Stimulated activated CD4-positive, alpha-beta T cell treated with anti-CD3 and anti-CD28 coated beads, Interleukin-2, amount 100 ng/mL, for 48 hours (primary cell): Measurements from ENCODE around the gene GPR156.

Experiments
- DNase-seq, 2 donors: peaks; one replicate each; pipeline ENCODE4 v3.0.0-alpha.2; 2020

The GPR156 gene

DNA sequence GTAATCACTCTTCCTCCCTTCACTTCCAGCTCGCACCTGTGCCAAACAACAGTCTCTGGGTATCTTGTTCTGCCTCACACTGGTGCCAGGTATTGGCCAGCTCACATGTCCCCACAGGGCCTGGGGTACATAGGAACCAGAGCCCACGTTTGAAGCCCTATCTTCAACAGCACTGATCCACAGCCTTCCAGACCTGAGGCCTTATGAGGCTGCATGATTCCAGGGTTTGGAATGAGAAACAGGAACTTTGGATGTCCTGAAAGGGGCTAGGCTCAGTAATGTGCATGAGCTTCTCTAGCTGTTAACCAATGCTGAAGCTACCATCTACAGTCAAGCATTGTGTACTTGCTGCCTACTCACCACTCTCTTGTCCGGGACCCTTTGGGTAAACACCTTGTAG lies 92.4 kb downstream of the GPR156 start:
- no peak for DNase-seq

DNA sequence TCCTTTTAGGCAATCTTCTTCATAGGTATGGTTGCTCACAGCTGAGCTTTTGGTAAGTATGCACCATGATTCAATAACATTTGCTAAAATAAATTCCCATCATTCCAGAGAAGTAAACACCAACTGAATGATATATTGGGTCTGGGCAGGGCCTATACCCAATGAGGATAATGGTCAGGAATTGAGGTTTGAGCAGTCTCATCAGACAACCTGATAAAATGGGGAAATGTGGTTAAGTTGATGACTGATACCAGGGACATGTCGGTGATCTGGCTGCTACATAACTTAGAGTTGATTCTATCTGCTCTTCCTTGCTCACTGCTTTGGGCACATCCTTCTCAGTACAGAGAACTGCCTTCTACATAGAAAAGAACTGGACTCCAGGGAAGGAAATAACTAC lies 92.9 kb downstream of the GPR156 start:
- no peak for DNase-seq

- DNase-seq, result no peak
Measured at GRCh38 chr3:120182613-120183511, 102.2 kb downstream of the GPR156 start.

- no peak for DNase-seq
Measured at GRCh38 chr3:120181632-120182031, 103.4 kb downstream of the GPR156 start.

- DNase-seq, result no peak
Measured at GRCh38 chr3:120180731-120181412, 104.2 kb downstream of the GPR156 start.

- DNase-seq, result no peak
Measured at GRCh38 chr3:120177707-120178306, 107.2 kb downstream of the GPR156 start.

DNA sequence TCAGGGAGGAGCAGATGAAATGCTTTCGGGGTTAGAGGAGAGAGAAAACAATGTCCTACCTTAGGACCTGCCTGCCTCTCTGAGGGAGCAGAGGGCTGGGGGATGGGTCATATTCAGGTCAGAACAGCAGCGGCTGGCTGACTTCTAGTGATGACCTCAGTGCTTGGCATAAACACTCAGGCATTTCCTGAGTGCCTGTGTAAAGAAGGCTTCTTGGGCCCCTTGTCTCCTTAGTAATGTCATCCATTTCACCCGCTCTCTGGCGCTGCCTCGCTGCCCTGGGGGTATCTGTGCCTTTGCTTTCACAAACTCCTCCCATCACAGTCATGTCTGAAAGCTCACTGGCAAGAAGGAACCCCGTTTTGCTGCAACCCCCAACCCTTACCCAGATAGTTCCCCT lies 107.9 kb downstream of the GPR156 start:
- DNase-seq, result no peak

GRCh38 chr3:120174811-120175539 lies 110.0 kb downstream of the GPR156 start:
- DNase-seq, result no peak

- no peak for DNase-seq
Measured at GRCh38 chr3:120173056-120173675, 111.9 kb downstream of the GPR156 start.

DNA sequence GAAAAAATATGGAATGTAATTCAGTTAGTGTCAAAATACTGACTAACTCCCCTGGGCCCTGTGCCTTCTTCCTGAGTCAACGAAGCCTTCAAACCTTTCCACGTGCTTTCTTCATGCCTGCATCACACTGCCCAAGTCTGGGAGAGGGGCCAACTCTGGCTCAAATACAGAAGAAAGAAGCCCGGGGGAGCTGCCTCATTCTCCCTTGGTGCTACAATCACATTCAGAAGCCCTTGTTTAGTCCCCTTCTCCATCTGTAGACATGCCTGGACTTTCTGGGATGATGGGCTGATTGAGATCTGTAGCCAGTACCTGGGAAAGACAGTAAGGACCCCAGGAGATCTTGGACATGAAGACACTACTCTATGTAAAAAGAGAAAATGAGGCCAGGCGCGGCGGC lies 113.0 kb downstream of the GPR156 start:
- DNase-seq, result no peak

- no peak for DNase-seq
Measured at GRCh38 chr3:120171134-120171873, 113.7 kb downstream of the GPR156 start.

DNA sequence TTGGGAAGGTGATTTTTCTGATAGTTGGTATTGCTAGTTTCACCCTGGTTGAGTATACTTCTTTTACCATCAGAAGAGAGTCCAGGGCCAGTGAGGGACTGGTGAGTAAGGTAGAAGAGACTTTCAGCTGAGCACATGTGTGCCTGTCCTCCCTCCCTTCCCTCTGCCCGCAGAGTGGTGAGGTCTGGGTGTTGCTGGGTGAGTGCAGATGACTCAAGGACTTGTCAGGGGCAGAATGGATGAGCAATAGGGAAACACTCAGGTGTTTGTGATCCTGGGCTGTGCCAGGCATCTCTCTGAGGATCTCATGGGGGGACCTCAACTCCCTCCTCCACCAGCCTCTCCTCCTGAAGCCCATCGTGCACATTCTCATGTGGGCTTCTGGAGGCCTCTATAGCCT lies 114.8 kb downstream of the GPR156 start:
- DNase-seq, result no peak

DNA sequence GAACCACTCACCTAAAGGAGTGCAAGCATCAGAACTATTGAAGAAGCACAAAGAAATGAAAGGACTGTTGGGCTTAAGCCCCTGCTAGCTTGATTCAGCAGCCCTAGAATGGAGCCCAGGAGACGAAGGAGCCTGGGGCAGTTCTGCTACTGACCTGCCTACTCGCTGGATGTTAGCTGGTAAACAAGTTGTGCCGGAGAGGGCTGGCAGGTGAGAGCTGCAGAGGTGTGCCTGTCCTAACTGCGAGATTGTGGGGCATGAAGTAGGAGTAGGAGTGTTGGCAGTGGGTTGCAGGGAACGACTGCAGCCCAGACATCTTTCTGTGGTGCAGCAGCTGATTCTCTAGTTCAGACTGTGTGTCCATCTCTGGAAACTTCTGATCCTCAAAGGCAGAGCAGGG lies 115.6 kb downstream of the GPR156 start:
- DNase-seq, result no peak

DNA sequence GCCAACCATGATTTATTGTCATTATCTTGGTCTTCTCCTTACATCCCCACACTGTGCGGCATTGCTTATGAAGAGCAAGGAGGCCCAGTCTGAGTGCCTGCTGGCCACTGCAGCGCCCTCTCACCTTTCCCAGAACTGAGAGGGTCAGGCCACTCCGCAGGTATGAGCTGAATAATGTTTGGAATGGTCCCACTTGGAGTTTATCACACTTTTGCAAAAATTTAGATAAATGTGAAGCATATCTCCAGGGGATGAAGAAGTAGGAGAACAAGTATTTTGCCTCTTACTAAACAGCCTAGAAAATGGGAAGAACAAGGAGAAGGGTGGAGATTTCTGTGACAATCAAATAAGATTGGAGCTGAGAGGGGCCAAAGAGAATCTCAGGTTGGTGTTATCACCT lies 116.4 kb downstream of the GPR156 start:
- DNase-seq, result no peak

GRCh38 chr3:120168038-120168437 lies 117.0 kb downstream of the GPR156 start:
- no peak for DNase-seq

DNA sequence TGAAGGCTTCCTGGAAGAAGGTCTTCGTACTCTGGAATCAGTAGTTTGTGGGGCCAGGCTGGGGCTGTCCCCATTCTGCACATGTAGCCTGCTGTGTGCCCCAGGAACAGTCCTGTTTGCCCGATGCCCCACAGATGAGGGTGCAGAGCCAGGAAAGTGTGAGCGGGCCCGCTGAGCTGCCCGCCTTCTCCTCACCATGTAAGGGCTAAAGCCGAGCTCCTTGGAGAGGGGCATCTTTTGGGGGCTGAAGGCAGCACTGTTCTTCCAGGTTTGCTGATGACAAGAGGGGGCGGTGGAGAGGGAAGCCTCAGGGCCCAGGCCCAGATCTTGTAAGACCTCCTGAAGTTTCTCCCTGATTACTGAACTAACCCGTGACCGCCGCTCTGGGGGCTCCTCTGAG lies 117.5 kb downstream of the GPR156 start:
- no peak for DNase-seq

DNA sequence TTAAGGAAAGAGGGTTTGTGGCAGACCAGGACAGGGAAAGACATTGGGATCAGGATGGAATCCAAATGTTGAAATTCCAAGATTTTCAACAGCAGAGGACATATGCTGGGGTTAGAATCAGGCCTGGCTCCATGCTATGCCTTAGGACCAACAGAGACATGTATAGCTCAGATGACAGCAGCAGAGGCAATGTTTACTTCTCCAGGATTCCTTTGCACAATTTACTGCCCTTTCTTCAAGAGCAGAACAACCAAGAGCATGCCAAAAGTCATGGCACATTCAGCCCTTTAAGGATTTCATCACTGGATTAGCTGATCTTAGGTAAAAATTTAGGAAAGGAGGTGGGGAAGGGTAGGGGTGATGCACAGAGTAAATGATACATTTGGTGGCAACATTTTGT lies 121.2 kb downstream of the GPR156 start:
- DNase-seq, result no peak

GRCh38 chr3:120163026-120163425 lies 122.0 kb downstream of the GPR156 start:
- no peak for DNase-seq

- DNase-seq, result no peak
Measured at GRCh38 chr3:120162400-120162799, 122.6 kb downstream of the GPR156 start.

DNA sequence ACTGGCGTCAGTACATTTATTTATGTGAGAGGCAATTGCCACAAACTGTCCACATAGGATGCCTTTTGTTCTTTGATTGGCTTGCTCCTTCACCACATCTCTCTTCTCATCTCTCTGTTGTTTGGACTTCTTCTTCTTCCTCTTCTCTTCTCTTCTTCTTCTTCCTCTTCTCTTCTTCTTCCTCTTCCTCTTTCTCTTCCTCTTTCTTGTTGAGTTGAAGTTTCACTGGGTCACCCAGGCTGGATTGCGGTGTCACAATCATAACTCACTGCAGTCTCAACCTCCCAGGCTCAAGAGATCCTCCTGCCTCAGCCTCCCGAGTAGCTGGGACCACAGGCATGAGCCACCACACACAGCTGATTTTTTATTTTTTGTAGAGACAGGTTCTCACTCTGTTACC lies 123.1 kb downstream of the GPR156 start:
- DNase-seq, result no peak

GRCh38 chr3:120160050-120160449 lies 125.0 kb downstream of the GPR156 start:
- DNase-seq, result no peak

DNA sequence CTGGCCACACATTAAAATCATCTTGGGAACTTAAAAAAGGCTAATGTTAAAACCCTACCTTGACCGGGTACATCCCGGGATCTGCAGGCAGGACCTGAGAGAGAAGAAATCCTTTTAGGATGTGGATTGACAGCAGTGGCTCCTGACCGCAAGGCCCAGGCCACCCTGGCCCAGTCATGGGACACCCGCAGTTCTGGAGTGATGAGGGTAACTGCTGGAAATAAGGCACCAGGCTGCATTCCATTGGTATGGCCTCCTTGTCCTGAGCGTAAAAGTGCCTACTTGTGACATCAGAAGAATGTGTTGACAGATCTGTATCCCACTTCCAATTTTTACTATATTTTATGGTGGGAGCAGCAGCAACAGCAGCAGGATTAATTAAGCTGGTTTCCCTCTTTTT lies 127.3 kb downstream of the GPR156 start:
- DNase-seq, result no peak
